GM18502 (cell line): ENCODE measurements around the gene TCL1B.

Experiments
- ATAC-seq: cut with Tn5 transposase; IDR thresholded peaks from one replicate; pipeline ENCODE4 v1.9.1; 2021; ENCODE audit warnings: mild to moderate bottlenecking; ENCODE audit not compliant: unreplicated experiment, poor library complexity

The TCL1B gene

GRCh38 chr14:95699412-95699811 is 13.2 kb downstream of the TCL1B start:
- peak; percentile 56 for ATAC-seq

DNA sequence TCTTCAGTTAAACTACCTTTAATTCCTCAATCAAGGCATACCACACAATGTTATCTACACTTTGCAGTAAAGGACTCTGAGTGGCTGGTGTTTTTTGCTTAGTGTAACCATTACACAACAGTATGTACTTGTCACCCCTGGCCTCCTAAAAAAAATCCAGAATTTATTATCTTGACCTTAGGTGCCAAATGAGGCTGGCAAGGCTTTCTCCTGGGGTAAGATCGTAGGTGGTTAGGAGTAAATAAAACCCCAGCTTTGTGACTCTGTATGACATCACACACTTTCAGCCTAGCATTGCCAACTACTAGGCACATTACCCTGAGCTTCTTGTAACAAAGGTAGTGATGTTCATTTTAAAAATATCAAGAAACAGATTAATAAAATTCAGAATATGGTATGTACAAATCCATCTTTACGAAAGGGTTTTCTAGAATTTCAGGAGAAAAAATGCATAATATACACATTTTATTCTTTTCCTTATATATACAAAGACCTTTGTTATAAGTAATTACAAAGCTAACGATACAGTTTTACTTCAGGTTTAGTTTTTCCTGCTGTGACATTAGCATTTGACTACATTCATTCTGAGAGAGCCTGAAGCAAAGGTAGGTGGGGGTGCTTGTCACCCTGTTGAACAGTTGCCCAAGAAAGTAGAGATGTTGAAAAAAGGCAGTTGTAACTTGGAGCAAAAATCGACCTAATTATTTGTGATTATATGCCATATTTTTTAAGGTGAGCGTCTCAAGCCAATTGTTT is 14.2 kb downstream of the TCL1B start:
- ATAC-seq = no peak

DNA sequence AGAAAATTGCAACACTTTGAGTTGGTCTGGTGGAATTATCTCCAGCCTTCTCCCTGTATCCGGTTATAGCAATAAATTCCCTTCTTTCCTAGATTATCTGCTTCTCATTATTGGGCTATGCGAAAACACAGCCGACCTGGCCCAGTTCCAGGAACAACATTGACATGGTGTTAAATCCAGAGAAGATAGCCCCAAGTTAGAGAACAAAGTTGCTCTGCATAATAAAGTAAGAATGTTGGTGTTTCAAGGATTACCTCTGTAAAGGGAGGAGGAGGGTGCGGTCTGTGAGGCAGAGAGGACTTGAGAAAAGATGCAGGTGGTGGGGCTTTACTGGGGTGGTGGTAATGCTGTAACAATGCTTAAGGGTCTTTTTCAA is 15.6 kb downstream of the TCL1B start:
- no peak for ATAC-seq

DNA sequence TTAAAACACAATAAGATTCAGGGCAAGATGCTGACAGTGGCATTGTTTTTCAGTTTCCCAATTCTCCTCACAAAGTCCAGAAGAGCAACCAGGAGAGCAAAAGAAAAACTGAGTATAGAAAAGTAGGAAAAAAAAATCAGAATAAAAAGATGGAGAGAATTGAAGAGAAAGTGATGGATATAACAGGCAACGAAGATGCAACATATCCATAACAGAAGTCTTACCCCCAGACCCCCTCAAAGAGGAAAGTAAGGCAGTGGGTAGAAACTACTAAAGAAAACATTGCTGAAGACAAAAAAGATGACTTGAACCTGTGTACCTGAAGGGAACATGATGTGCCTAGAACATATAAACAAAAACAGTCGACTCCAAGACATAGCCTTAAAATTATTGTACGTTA is 17.1 kb downstream of the TCL1B start:
- ATAC-seq = no peak

DNA sequence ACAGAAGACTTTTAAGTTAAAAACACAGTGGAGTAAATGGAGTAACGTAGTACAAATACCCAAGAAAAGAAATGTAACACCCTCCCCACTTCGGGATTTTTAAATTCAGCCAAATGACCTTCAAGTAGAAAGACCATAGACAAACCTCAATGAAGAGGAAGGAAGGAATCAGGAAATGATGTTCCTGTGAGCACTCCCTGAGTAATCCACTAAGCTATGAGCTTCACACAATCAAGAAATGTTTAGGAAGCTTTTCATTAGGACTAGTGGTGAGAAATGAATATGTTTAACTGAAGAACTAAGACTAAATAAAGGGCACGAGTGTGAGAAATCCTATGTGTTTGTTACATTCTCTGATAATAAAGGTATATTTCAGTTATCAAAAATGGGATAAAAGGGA is 17.6 kb downstream of the TCL1B start:
- no peak for ATAC-seq

GRCh38 chr14:95705518-95705917 is 19.3 kb downstream of the TCL1B start:
- ATAC-seq = no peak

- ATAC-seq = no peak
Measured at GRCh38 chr14:95707327-95707726, 21.1 kb downstream of the TCL1B start.

GRCh38 chr14:95710106-95710505 is 23.9 kb downstream of the TCL1B start:
- ATAC-seq = no peak

DNA sequence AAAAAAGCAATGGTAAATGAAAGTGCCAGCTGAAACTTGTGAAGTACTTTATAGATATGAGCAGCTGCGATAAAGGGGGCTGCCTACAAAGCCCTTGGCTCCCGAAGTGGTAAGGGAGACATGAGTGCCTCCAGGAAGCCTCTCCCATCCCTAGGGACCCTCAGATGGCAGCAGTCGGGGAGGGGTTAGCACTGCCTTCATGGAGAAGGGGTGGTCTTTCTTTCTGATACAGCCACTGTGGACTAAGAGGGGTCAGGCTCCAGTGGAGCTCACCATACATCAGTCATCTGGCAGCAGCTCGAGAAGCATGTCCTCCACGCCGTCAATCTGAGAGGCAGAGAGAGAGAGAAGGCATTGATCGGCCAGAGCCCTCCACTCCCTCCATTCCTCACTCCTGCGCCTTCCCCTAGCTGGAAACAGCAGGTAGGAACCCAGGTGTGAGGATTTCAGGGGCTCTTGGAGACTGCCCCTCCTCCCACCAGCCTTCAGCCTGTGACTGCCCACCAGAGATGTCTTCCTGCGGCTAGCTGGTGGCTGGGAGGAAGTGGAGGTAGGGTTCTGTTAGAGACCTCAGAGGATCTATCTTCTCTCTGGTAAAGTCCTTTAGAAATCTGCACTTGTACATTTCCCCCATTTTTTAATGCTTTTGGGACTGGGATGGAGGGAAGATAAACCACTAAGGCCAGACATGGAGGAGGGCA is 25.4 kb downstream of the TCL1B start:
- no peak for ATAC-seq

GRCh38 chr14:95712398-95712797 is 26.2 kb downstream of the TCL1B start:
- ATAC-seq = no peak

GRCh38 chr14:95713596-95714371 is 27.6 kb downstream of the TCL1B start, which contains the start of gene TCL1A:
TSS of gene TCL1A (minus strand) at chr14:95714125. CDS start at chr14:95714066, 59 bp downstream.
- peak; percentile 66 for ATAC-seq

- no peak for ATAC-seq
Measured at GRCh38 chr14:95722525-95723190, 36.4 kb downstream of the TCL1B start.

DNA sequence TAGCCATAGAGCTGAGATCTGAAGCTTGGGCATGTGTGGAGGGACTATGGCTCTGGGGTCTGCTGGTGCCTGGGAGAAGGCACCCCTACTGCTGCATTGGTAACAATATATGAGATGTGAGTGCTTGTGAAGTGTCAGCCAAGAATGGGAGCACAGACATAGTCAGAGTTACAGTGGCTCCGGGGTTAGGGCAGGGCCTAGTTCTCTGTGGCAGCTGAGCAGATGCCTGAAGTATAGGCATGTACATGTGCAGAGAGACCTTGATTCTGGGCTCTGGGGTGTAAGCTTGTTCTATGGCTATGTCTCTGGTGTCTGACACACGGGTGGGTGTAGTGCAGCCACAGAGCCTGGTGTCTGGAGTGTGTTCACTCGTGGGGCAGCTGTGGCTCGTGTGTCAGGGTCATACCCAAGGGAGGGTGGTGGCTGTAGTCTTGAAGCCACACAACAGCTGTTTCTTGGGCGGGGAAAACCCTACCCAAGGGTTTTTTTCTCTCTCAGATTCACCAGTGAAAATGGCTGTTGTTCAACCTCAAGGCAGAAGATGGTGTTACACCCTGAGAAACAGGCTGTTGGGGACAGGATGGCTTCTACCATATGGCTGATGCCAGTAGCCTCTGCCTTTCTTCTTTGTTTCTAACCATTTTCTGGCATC is 39.6 kb downstream of the TCL1B start:
- peak; percentile 83 for ATAC-seq

GRCh38 chr14:95727056-95727700 is 41.0 kb downstream of the TCL1B start:
- ATAC-seq = no peak

- ATAC-seq = peak; percentile 66
Measured at GRCh38 chr14:95729402-95730028, 43.3 kb downstream of the TCL1B start.

DNA sequence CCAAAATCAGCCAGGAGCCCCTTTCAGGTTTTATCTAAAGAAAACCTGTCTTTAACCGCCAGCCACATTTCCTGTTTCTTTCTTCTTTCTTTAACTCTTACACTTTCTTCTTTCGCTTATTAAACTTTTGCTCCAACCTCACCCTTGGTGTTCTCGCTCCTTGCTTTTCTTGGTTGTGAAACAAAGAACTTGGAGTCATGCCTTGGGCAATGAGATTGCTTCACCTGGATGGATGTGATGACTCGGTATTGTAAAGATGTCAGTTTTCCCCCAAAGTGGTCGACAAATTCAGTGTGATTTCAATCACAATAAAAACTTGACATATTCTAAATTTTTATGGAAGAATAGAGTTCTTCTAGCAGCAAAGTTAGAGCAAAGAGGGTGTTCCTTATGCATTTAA is 43.9 kb downstream of the TCL1B start:
- ATAC-seq = no peak

DNA sequence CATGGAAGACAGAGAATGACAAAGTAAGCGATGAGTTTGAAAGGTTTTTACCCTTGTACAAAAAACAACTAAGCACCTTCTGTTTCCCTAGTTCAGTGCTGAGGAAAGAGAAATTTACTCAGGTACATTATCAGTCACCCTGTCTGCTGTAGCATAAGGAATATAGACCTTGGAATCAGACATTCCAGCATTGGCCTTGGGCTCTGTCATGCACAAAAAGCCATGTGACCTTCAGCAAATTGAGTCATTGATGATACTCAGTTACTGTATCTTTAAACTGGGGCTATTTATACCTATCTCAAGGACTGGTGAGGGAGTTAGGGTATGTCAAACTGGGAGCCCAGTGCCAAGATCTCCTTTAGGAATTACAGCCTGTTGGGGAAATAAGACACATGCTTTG is 47.0 kb downstream of the TCL1B start:
- no peak for ATAC-seq

DNA sequence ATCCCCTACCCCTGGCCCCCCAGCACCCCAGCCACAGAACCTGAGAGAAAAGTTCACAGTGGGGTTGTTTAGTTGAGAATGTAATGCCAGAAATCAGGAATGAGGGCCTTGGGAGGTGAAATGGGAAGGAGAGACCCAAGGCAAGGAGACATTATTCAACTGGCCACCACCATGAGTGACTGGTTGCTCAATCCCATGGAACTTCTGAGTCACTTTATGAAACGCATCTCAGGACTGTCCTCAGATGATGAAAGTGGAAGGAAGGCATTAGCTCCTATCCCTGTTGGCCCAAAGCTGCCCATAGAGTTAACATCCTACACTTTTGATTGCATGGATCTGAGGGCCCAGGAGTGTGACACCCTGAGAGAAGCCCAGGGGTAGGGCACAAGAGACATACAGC is 53.1 kb downstream of the TCL1B start:
- ATAC-seq = no peak

DNA sequence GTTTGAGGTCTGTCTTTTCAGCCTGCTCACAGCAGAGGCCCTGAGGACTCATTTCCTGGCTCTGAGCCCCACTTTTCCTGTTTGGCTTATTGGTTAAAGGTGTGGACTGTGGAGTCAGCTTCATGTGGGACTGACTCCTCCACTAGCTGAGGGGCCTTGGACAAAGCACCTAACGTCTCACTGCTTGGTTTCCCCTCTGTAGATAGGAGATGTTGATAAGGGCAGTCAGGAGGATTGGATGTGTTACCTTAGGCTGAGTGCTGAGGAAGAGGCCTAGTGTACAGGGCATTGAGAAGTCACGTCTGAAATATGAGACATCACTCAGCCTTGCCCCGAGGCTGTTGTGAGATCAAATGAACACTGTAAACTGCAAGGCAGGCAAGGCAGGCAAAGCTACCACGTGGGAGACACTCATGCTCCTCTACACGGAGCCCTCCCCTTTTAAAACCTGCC is 54.8 kb downstream of the TCL1B start:
- no peak for ATAC-seq
